Tibial artery (tissue), 4 donors: ENCODE measurements around the gene POLR3E.

Experiments
- DNase-seq, 2 donors: peaks; one replicate each; pipeline ENCODE4 v3.0.0-alpha.2; 2019
- H3K27ac ChIP-seq, 2 donors: fragments of 200-600 bp; sonication (generic) in 1 of 2; 1 replicate in 1 of 2; 2 replicates in 1 of 2; pipeline ENCODE4 v1.5.1; 2018 to 2019; ENCODE audit warnings: mild to moderate bottlenecking in 1 of 2
- H3K27me3 ChIP-seq, 2 donors: fragments of 200-600 bp; sonication (generic) in 1 of 2; one replicate each; pipeline versions ENCODE4 v1.5.1 to v1.6.0; 2016 to 2019
- H3K36me3 ChIP-seq, 3 donors: fragments of 200-600 bp; sonication (generic) in 2 of 3; one replicate each; pipeline ENCODE4 v1.5.1; 2016 to 2019; ENCODE audit warnings: mild to moderate bottlenecking in 2 of 3
- H3K4me1 ChIP-seq, 4 donors: fragments of 200-600 bp; sonication (generic) in 2 of 4; 1 replicate in 3 of 4; 2 replicates in 1 of 4; pipeline ENCODE4 v1.5.1; 2016 to 2019
- H3K4me3 ChIP-seq, 2 donors: fragments of 200-600 bp; sonication (generic) in 1 of 2; 1 replicate in 1 of 2; 2 replicates in 1 of 2; pipeline ENCODE4 v1.5.1; 2018 to 2019; ENCODE audit warnings: mild to moderate bottlenecking in 2 of 2
- H3K9me3 ChIP-seq, 3 donors: fragments of 200-600 bp; sonication (generic) in 1 of 3; one replicate each; pipeline ENCODE4 v1.5.1; 2016 to 2019
- intact Hi-C: fragments of 100-400 bp; cut with DNase I; formaldehyde crosslinking; loops from one replicate; pipeline ENCODE4 v1.15.0; 2023; ENCODE audit warnings: low total_unique reads
- TF ChIP-seq, protein P1 (sequence below), 2 experiments: fragments of 200-600 bp in 1 of 2; fragments of 450-650 bp in 1 of 2; IDR thresholded peaks; one replicate each; pipeline ENCODE4 v1.5.1; 2017 to 2019; ENCODE audit warnings: antibody characterized with exemption in 2 of 2, mild to moderate bottlenecking in 1 of 2, moderate library complexity in 1 of 2

Gene POLR3E

DNA sequence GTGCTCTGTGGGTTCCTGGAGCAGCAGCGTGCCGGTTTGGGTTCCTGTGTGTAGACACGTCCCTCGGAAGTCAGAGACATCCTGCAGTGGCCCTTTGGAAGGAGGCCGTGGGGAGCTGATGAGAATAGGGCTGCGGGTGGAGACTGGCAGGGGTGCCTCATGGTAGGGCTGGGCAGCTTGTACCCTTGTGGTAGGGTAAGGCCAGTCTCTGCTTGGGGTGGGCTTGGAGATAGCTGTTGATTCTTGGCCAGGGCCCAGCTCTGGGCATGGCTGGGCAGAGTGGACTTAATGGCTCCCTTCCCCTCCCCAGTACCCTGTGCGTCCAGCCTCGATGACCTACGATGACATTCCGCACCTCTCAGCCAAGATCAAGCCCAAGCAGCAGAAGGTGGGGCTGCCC, 10.6 kb downstream of the POLR3E start:
- peaks cover 49 to 95% (median 82%) of the 10 kb centered on the region in 3 donors for H3K36me3 ChIP-seq
- no peak overlapping the region for H3K27ac ChIP-seq
- H3K9me3 ChIP-seq: no peaks in the 10 kb centered on the region
- intact Hi-C loops: no loop called here
- TF ChIP-seq, protein P1, sequence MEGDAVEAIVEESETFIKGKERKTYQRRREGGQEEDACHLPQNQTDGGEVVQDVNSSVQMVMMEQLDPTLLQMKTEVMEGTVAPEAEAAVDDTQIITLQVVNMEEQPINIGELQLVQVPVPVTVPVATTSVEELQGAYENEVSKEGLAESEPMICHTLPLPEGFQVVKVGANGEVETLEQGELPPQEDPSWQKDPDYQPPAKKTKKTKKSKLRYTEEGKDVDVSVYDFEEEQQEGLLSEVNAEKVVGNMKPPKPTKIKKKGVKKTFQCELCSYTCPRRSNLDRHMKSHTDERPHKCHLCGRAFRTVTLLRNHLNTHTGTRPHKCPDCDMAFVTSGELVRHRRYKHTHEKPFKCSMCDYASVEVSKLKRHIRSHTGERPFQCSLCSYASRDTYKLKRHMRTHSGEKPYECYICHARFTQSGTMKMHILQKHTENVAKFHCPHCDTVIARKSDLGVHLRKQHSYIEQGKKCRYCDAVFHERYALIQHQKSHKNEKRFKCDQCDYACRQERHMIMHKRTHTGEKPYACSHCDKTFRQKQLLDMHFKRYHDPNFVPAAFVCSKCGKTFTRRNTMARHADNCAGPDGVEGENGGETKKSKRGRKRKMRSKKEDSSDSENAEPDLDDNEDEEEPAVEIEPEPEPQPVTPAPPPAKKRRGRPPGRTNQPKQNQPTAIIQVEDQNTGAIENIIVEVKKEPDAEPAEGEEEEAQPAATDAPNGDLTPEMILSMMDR (IDR thresholded peaks at IDR 0.05): no peak
- no peak overlapping the region for H3K4me3 ChIP-seq
- H3K27me3 ChIP-seq: no peaks in the 10 kb centered on the region
- DNase-seq: no peak
- no peaks in the 10 kb centered on the region for H3K4me1 ChIP-seq

DNA sequence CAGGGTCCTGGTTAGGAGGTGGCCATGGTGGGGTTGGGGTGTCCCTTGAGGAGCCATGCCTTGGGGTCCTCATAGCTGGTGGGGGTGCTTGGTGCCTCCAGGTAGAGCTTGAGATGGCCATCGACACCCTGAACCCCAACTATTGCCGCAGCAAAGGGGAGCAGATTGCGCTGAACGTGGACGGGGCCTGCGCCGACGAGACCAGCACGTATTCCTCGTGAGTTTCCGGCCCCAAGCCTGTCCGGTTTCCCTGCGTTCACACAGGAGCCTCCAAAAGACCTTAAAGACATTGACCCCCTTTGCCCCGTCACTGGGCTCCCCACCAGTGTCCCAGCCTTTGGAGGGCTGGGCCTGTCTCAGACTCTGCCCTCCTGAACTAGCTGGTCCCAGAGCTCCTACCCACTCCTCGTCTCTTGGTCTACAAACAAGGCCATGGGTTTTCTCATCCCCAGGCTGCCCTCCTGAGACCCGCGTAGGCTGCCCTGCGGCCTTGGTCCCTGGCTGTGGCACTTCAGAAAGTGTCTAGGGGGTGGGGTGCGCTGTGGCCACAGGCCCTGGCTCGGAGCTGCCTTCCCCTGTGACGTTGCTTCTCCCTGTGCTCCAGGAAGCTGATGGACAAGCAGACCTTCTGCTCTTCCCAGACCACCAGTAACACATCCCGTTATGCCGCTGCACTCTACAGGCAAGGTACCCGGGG, 11.8 kb downstream of the POLR3E start:
- TF ChIP-seq, protein P1 (IDR thresholded peaks at IDR 0.05): no peak
- H3K36me3 ChIP-seq: peaks cover 46 to 99% (median 86%) of the 10 kb centered on the region in 3 donors

DNA sequence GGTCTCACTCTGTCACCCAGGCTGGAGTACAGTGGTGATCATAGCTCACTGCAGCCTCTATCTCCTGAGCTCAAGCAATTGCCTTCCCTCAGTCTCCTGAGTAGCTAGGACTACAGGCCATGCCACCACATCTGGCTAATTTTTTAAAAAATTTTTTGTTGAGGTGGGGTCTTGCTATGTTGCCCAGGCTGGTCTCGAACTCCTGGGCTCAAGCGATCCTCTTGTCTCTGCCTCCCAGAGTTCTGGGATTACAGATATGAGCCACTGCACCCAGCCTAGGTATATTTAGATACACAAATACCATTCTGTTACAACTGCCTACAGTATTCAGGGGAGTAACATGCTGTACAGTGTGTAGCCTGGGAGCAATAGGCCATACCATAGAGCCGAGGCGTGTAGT, 14.3 kb downstream of the POLR3E start:
- Histone ChIP-seq H3K4me3 (no peak overlapping the region), H3K4me1 (no peaks in the 10 kb centered on the region), H3K9me3 (no peaks in the 10 kb centered on the region), H3K36me3 (peaks cover 58 to 99% (median 86%) of the 10 kb centered on the region in 3 donors), H3K27me3 (no peaks in the 10 kb centered on the region), H3K27ac (no peak overlapping the region)
- TF ChIP-seq, protein P1 (IDR thresholded peaks at IDR 0.05): no peak
- no peak for DNase-seq
- intact Hi-C loops: loop anchor here (10.0 kb wide), 1 partner anchor 63 kb away; the partner anchor contains the start of gene CDR2

More for the DNA sequence above, 11.8 kb downstream of the POLR3E start:
- H3K4me3 ChIP-seq: no peak overlapping the region
- H3K9me3 ChIP-seq: no peaks in the 10 kb centered on the region
- intact Hi-C loops: no loop called here
- H3K27ac ChIP-seq: no peak overlapping the region
- DNase-seq: no peak
- no peaks in the 10 kb centered on the region for H3K27me3 ChIP-seq
- no peaks in the 10 kb centered on the region for H3K4me1 ChIP-seq

GRCh38 chr16:22312897-22313781, 15.9 kb downstream of the POLR3E start:
- TF ChIP-seq, protein P1 (IDR thresholded peaks at IDR 0.05): no peak
- H3K4me1 ChIP-seq: no peaks in the 10 kb centered on the region
- H3K27me3 ChIP-seq: no peaks in the 10 kb centered on the region
- intact Hi-C loops: loop anchor here (10.0 kb wide), 1 partner anchor 62 kb away; the partner anchor contains the start of gene CDR2
- H3K27ac ChIP-seq: no peak overlapping the region
- DNase-seq: peak in 1 of 2 donors; percentile 15
- peaks cover 53 to 99% (median 86%) of the 10 kb centered on the region in 3 donors for H3K36me3 ChIP-seq
- no peaks in the 10 kb centered on the region for H3K9me3 ChIP-seq
- H3K4me3 ChIP-seq: no peak overlapping the region

DNA sequence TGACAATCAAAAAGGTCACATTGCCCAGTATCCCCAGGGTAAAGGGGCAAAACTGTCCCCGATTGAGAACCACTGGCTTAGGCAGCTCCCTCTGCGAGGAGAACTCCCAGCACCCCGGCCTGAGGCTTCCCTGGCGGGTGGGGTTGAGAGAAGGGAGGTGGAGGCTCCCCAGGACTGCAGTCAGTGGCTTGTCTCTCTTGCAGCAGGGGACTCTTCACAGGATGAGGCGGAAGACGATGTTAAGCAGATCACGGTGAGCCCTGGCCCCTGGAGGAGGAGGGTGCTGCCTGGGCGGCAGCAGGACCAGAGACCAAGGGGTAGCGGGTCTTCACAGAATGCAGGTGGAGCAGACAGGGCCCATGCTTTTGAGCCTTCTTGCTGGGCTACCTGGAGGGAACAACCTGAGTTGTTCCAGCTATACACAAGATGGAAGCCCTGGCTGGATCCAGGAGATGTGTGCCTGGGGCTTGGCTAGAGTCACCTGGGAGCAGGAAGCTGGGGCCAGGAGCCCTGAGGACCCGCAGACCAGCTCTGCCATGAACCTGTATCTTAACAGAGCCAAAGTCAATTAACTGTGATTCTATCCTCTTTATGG, 16.8 kb downstream of the POLR3E start:
- DNase-seq: peak in 1 of 2 donors; percentile 16
- H3K36me3 ChIP-seq: peaks cover 52 to 99% (median 86%) of the 10 kb centered on the region in 3 donors

More for the DNA sequence above, 16.8 kb downstream of the POLR3E start:
- Histone ChIP-seq H3K27ac (no peak overlapping the region), H3K27me3 (no peaks in the 10 kb centered on the region), H3K4me1 (no peaks in the 10 kb centered on the region), H3K9me3 (no peaks in the 10 kb centered on the region), H3K4me3 (no peak overlapping the region)
- intact Hi-C loops: loop anchor here (10.0 kb wide), 1 partner anchor 61 kb away; the partner anchor contains the start of gene CDR2
- TF ChIP-seq, protein P1 (IDR thresholded peaks at IDR 0.05): no peak
